ENCODE data around the gene GRSF1.
"Not testable (repeated sequence)": the region's sequence is repeated elsewhere in the genome, so short reads cannot be mapped to it uniquely, and the experiment has no call there.

GRSF1 gene

DNA sequence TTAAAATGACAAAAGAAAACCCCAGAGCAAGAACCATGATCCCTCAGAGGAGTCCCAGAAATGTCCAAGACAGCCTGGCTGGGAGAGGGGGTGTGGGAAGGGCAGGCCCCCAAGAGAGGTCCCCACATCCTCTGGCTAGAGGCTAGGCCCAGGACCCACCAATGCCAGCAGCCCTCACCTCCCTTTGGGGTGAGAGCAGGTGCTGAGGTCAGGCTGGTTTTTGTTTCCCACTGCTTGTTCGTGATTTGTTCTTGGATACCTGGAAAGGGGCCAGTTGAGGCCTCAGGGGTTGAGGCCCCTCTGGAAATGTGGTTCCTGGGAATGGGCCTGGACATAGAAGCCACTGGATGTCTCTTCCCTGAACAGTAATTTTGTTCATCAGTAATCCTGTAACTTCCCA is 2.3 kb upstream of the GRSF1 start:
- TF ChIP-seq, protein P1, sequence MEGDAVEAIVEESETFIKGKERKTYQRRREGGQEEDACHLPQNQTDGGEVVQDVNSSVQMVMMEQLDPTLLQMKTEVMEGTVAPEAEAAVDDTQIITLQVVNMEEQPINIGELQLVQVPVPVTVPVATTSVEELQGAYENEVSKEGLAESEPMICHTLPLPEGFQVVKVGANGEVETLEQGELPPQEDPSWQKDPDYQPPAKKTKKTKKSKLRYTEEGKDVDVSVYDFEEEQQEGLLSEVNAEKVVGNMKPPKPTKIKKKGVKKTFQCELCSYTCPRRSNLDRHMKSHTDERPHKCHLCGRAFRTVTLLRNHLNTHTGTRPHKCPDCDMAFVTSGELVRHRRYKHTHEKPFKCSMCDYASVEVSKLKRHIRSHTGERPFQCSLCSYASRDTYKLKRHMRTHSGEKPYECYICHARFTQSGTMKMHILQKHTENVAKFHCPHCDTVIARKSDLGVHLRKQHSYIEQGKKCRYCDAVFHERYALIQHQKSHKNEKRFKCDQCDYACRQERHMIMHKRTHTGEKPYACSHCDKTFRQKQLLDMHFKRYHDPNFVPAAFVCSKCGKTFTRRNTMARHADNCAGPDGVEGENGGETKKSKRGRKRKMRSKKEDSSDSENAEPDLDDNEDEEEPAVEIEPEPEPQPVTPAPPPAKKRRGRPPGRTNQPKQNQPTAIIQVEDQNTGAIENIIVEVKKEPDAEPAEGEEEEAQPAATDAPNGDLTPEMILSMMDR (IDR thresholded peaks at IDR 0.05; ENCODE audit: borderline replicate concordance, insufficient read depth, low read depth, low read length), result no peak
- no peak overlapping the region for H3K4me3 ChIP-seq (ENCODE audit: low read depth, low read length)

DNA sequence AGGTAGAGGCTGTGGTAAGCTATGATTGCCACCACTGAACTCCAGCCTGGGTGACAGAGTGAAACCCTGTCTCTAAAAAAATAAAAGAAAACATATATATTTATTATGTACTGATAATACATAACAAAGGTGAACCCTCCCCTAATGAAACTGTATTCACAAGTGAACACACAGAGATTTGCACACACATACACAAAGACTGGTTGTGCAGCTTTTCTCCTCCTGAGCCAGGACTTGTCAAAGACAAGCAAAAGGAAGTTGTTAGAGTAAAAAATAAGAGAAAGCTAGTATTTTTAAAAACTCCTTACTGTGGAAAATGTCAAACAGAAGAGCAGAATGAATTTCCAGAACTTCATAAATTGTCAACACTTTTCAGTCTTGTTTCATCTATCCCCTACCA is 1.5 kb upstream of the GRSF1 start:
- no peak overlapping the region for H3K4me3 ChIP-seq (ENCODE audit: low read depth, low read length)
- TF ChIP-seq, protein P1 (IDR thresholded peaks at IDR 0.05; ENCODE audit: borderline replicate concordance, insufficient read depth, low read depth, low read length), result no peak

DNA sequence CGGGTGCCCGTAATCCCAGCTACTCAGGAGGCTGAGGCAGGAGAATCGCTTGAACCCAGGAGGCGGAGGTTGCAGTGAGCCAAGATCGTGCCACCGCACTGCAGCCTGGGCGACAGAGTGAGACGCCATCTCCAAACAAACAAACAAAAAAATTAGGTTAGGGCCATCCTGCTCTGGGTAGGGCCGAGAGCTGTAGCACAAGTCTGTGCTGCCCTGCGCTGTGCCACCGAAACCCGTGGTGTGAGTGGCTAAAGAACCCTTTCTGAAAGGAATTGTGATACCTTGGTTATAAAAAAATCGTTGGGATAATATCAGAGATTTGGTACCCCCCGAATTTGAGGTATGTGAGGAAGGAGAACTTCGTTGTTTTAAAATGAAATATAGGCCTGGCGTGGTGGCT is 941 bp upstream of the GRSF1 start:
- not testable (repeated sequence) for H3K4me3 ChIP-seq (ENCODE audit: low read depth, low read length)

DNA sequence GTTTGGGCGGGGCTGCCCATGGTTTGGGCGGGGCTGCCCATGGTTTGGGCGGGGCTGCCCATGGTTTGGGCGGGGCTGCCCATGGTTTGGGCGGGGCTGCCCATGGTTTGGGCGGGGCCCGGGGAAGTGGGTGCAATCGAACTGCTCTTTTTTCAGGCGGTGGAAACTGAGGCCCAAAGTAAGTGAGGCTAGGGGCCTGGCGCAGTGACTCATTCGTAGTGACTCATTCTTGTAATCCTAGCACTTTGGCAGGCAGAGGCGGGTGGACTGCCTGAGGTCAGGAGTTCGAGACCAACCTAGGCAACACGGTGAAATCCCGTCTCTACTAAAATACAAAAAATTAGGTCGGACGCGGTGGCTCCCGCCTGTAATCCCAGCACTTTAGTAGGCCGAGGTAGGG is 447 bp upstream of the GRSF1 start:
- H3K4me3 ChIP-seq (ENCODE audit: low read depth, low read length), result not testable (repeated sequence)

DNA sequence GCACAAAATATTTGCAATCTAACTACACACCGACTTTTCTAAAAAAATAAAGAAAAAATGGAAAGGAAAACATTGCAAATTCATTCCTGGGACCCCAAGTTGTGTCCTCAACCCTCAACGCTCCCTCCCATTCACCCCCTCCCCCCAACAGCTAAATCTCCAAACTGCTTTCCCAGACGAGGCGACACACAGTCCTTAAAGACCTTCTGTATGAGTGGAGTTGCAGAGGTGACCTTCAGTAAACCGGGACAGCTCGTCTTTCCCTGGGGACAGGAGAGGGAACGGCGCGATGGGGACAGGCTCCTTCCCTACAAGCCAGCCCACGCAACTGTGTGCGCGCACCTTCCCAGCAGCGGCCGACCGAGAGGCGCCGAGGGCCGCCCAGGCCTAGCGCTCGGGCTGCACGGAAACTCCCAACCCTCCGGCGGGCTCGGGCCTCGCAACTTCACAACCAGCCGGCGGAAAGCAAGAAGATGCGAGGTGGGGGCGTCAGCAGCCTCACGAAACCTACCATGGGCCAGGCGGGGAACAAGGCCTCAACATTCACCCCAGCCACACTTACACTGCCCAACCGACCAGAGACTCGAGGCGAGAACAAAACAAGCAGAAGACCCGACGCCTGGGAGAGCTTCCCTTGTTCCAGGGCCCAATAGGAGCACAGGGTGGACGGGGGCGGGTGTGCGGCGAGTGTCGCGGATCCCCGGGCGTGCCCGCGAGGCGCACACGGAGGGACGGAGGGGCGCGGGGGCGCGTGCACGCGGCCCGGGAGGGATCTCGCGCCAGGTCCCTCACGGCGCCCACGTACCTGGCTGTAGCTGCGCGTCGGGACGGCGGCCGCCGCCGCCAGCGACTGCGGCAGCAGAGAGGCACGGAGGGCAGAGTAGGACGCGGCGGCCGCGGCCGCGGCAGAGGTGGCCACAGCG is 763 bp downstream of the GRSF1 start:
- TF ChIP-seq, protein P1 (IDR thresholded peaks at IDR 0.05; ENCODE audit: borderline replicate concordance, insufficient read depth, low read depth, low read length), result no peak
- peak overlapping the region; percentile 94 for H3K4me3 ChIP-seq (ENCODE audit: low read depth, low read length)

DNA sequence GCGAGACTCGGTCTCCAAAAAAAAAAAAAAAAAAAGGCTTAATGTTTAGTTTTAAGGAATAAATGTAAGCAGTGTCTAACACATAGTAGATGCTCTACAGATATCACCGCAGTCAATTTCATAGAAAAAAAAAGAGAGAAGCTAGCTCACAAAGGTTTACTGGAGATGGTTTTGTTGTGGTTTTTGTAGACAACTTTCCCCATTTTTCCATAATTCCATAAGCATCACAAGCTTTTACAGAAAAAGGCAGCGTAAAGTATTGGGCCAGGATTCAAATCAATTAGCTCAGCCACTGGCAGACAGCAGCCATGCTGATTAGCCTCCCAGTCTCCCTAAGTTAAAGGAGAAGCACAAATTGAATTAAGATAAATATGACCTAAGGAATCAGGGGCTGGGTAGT is 1.5 kb downstream of the GRSF1 start:
- TF ChIP-seq, protein P1 (IDR thresholded peaks at IDR 0.05; ENCODE audit: borderline replicate concordance, insufficient read depth, low read depth, low read length), result no peak

DNA sequence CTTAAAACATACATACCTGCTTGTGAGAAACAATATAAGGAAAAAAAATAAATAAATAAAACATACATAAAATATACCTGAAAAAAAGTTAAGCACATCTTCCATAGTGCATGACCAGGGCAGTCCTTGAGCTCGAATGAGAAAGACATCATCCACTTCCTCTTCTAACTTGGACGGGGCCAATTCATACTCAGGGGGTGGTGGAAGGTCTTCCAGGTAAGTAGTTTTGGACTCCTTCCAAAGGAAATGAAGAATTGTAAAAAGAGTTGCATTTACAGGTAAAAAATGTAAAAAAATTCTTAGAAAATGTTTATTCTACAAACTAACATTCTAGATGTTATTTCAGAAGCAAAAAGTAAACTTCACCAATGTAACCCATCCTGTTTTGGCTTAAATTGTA is 3.6 kb downstream of the GRSF1 start:
- TF ChIP-seq, protein P1 (IDR thresholded peaks at IDR 0.05; ENCODE audit: borderline replicate concordance, insufficient read depth, low read depth, low read length), result no peak
- no peak overlapping the region for H3K4me3 ChIP-seq (ENCODE audit: low read depth, low read length)

More for the DNA sequence above, 1.5 kb downstream of the GRSF1 start:
- H3K4me3 ChIP-seq (ENCODE audit: low read depth, low read length), result peak overlapping the region; percentile 94

DNA sequence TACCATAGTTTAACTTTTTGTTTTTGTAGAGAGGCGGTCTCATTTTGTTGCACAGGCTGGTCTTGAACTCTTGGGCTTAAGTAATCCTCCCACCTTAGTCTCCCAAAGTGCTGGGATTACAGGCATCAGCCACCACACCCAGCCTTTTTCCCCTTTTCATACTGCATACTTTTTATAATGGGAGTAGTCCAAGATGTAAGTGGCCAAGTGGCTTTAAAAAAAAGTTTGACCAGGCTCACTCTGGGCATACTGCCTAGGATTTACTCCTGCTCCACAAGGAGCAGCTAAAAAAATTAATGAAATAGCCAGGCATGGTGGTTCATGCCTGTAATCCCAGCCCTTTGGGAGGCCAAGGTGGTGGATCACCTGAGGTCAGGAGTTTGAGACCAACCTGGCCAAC is 6.0 kb downstream of the GRSF1 start:
- TF ChIP-seq, protein P1 (IDR thresholded peaks at IDR 0.05; ENCODE audit: borderline replicate concordance, insufficient read depth, low read depth, low read length), result no peak

More for the DNA sequence above, 6.0 kb downstream of the GRSF1 start:
- H3K4me3 ChIP-seq (ENCODE audit: low read depth, low read length), result no peak overlapping the region
